GM18498 (cell line): ENCODE measurements around the gene UBE3A.
"Not testable (repeated sequence)": the region's sequence is repeated elsewhere in the genome, so short reads cannot be mapped to it uniquely, and the experiment has no call there.

ENCODE experiments used
- ATAC-seq: cut with Tn5 transposase; IDR thresholded peaks from one replicate; pipeline ENCODE4 v1.9.1; 2021; ENCODE audit warnings: mild to moderate bottlenecking, moderate library complexity; ENCODE audit not compliant: unreplicated experiment

Gene UBE3A

GRCh38 chr15:25438601-25439368, at the start of gene UBE3A:
Gene UBE3A, minus strand, starts transcription at chr15:25439024. Its CDS starts 29,917 bp downstream, at chr15:25409107.
- peak; percentile 88 for ATAC-seq

GRCh38 chr15:25487226-25487884, 48.5 kb upstream of the UBE3A start:
- ATAC-seq, result no peak

GRCh38 chr15:25486051-25486450, 47.2 kb upstream of the UBE3A start:
- ATAC-seq, result no peak

GRCh38 chr15:25481208-25481859, 42.5 kb upstream of the UBE3A start:
- no peak for ATAC-seq

- no peak for ATAC-seq
These were observed 39.5 kb upstream of the UBE3A start for GRCh38 chr15:25478313-25478712.

GRCh38 chr15:25477816-25478215, 39.0 kb upstream of the UBE3A start:
- no peak for ATAC-seq

- ATAC-seq, result no peak
These were observed 35.4 kb upstream of the UBE3A start for GRCh38 chr15:25474251-25474650.

GRCh38 chr15:25470230-25470629, 31.4 kb upstream of the UBE3A start:
- ATAC-seq, result no peak

GRCh38 chr15:25469377-25469776, 30.6 kb upstream of the UBE3A start:
- ATAC-seq, result no peak

GRCh38 chr15:25468611-25469010, 29.8 kb upstream of the UBE3A start:
- ATAC-seq, result no peak

- ATAC-seq, result no peak
These were observed 27.0 kb upstream of the UBE3A start for GRCh38 chr15:25465835-25466234.

GRCh38 chr15:25464784-25465183, 26.0 kb upstream of the UBE3A start:
- no peak for ATAC-seq

GRCh38 chr15:25464383-25464782, 25.6 kb upstream of the UBE3A start:
- no peak for ATAC-seq

GRCh38 chr15:25456196-25456595, 17.4 kb upstream of the UBE3A start:
- ATAC-seq, result no peak

- no peak for ATAC-seq
These were observed 16.4 kb upstream of the UBE3A start for GRCh38 chr15:25455226-25455625.

GRCh38 chr15:25454771-25455170, 15.9 kb upstream of the UBE3A start:
- ATAC-seq, result no peak

- not testable (repeated sequence) for ATAC-seq
These were observed 14.4 kb upstream of the UBE3A start for GRCh38 chr15:25453246-25453645.

- ATAC-seq, result no peak
These were observed 12.7 kb upstream of the UBE3A start for GRCh38 chr15:25451501-25451900.

- ATAC-seq, result no peak
These were observed 11.3 kb upstream of the UBE3A start for GRCh38 chr15:25450163-25450562.

- no peak for ATAC-seq
These were observed 7.3 kb upstream of the UBE3A start for GRCh38 chr15:25446076-25446475.

- ATAC-seq, result no peak
These were observed 6.6 kb upstream of the UBE3A start for GRCh38 chr15:25445412-25445811.

GRCh38 chr15:25441111-25441510, 2.3 kb upstream of the UBE3A start:
- no peak for ATAC-seq
